GM18505 (cell line): ENCODE measurements around the gene ROR1.

Experiments
- ATAC-seq: cut with Tn5 transposase; IDR thresholded peaks from one replicate; pipeline ENCODE4 v1.9.1; 2021; ENCODE audit not compliant: unreplicated experiment
- POLR2A ChIP-seq: IDR thresholded peaks from 4 replicates; pipeline ENCODE4 v1.6.1; 2011; ENCODE audit warnings: borderline replicate concordance; ENCODE audit not compliant: insufficient read depth, insufficient read length; ENCODE audit errors: extremely low read depth

ROR1 gene

GRCh38 chr1:63827411-63828321 lies 53.8 kb downstream of the ROR1 start:
- ATAC-seq, result peak; percentile 17
- TF ChIP-seq POLR2A, result no peak

- no peak for TF ChIP-seq POLR2A
- ATAC-seq, result peak; percentile 98
Measured at GRCh38 chr1:63828322-63829044, 54.7 kb downstream of the ROR1 start.

GRCh38 chr1:63829349-63830327 lies 55.8 kb downstream of the ROR1 start:
- no peak for ATAC-seq
- TF ChIP-seq POLR2A, result no peak

GRCh38 chr1:63831409-63831808 lies 57.6 kb downstream of the ROR1 start:
- no peak for ATAC-seq
- TF ChIP-seq POLR2A, result no peak

- TF ChIP-seq POLR2A, result no peak
- ATAC-seq, result no peak
Measured at GRCh38 chr1:63833363-63834119, 59.7 kb downstream of the ROR1 start.

GRCh38 chr1:63835128-63835527 lies 61.3 kb downstream of the ROR1 start:
- TF ChIP-seq POLR2A, result no peak
- ATAC-seq, result no peak

- TF ChIP-seq POLR2A, result no peak
- ATAC-seq, result no peak
Measured at GRCh38 chr1:63836374-63836773, 62.6 kb downstream of the ROR1 start.

GRCh38 chr1:63836830-63837229 lies 63.0 kb downstream of the ROR1 start:
- ATAC-seq, result no peak
- no peak for TF ChIP-seq POLR2A

- no peak for ATAC-seq
- no peak for TF ChIP-seq POLR2A
Measured at GRCh38 chr1:63843010-63843409, 69.2 kb downstream of the ROR1 start.

- ATAC-seq, result no peak
- no peak for TF ChIP-seq POLR2A
Measured at GRCh38 chr1:63843884-63844283, 70.1 kb downstream of the ROR1 start.

GRCh38 chr1:63845346-63845745 lies 71.5 kb downstream of the ROR1 start:
- TF ChIP-seq POLR2A, result no peak

GRCh38 chr1:63847308-63847910 lies 73.6 kb downstream of the ROR1 start:
- no peak for TF ChIP-seq POLR2A
- no peak for ATAC-seq

More at GRCh38 chr1:63845346-63845745, 71.5 kb downstream of the ROR1 start:
- no peak for ATAC-seq
